GM19438 (cell line): ENCODE data around the gene CUTA.
"Not testable (repeated sequence)": the region's sequence is repeated elsewhere in the genome, so short reads cannot be mapped to it uniquely, and the experiment has no call there.

ENCODE experiments used
- ATAC-seq: cut with Tn5 transposase; IDR thresholded peaks from one replicate; pipeline ENCODE4 v1.9.1; 2021; ENCODE audit warnings: low read depth; ENCODE audit not compliant: unreplicated experiment

The CUTA gene

GRCh38 chr6:33379184-33379583 is 38.7 kb downstream of the CUTA start:
- not testable (repeated sequence) for ATAC-seq

DNA sequence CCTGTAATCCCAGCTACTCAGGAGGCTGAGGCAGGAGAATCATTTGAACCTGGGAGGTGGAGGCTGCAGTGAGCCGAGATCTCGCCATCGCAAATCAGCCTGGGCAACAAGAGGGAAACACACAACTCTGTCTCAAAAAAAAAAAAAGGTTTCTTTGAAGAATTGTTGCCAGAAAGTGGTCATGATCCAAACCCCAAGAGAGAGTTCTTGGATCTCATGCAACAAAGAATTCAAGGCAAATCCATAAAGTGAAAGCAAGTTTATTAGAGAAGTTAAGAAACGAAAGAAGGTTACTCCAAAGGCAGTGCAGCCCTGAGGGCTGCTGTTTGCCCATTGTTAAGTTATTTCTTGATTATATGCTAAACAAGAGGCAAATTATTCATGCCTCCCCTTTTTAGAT is 40.7 kb downstream of the CUTA start:
- ATAC-seq = no peak

- ATAC-seq = no peak
Measured at GRCh38 chr6:33375143-33375671, 42.7 kb downstream of the CUTA start.

GRCh38 chr6:33373960-33374910 is 43.7 kb downstream of the CUTA start:
- ATAC-seq = no peak

DNA sequence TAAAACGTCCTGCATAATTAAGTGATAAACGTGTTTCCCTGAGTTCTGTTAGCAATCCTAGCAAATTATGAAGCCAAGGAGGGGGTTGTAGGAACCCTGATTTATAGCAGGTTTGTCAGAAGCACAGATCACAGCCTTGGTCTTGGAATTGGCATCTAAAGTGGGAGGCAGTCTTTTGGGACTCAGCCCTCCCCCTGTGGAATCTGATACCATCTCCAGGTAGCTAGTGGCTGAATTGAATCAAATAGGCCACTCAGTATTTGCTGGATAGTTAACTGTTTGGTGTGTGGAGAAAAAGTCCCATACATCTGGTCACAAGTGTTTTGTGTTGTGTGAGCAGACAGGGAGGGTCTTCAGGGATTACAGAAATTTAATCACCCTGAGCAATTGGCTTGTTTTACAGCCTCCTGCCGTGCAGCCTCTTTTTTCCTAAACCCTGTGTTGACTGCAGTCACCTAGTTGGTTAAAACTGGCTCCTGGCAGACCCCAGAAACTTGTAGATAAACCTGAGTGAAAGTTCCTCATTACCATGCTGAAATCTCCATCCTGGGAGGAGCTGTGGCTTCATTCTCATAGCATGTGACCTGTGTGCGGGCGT is 45.3 kb downstream of the CUTA start:
- ATAC-seq = no peak

DNA sequence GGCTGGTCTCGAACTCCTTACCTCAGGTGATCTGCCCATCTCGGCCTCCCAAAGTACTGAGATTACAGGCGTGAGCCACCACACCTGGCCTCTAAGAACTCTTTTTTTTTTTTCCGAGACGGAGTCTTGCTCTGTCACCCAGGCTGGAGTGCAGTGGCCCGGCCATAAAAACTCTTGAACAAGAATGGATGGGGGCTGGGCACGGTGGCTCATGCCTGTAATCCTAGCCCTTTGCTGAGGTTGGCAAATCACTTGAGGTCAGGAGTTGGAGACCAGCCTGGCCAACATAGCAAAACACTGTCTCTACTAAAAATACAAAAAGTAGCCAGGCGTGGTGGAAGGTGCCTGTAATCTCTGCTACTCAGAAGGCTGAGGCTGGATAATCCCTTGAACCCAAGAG is 46.0 kb downstream of the CUTA start:
- not testable (repeated sequence) for ATAC-seq

DNA sequence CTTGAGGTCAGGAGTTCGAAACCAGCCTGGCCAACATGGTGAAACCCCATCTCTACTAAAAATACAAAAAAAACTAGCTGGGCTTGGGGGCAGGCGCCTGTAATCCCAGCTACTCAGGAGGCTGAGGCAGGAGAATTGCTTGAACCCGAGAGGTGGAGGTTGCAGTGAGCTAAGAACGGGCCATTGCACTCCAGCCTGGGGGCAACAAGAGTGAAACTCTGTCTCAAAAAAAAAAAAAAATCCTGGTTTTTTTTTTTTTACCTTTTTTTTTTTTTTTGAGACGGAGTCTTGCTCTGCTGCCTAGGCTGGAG is 50.2 kb downstream of the CUTA start:
- ATAC-seq = not testable (repeated sequence)

- ATAC-seq = no peak
Measured at GRCh38 chr6:33367009-33367714, 50.7 kb downstream of the CUTA start.
